Nephron progenitor cell (in vitro differentiated cells): ENCODE measurements around the gene ANXA1.

Experiments used
- DNase-seq: peaks from one replicate; pipeline ENCODE4 v3.0.0; 2021
- H3K27ac Mint-ChIP-seq: 2 replicates; pipeline ENCODE4 v1.8.0; 2021; ENCODE audit warnings: mild to moderate bottlenecking, moderate library complexity, mixed read lengths
- H3K27me3 Mint-ChIP-seq: 2 replicates; pipeline ENCODE4 v1.8.0; 2021; ENCODE audit warnings: mild to moderate bottlenecking, low read depth, mixed read lengths; ENCODE audit not compliant: poor library complexity
- H3K36me3 Mint-ChIP-seq: 2 replicates; pipeline ENCODE4 v1.8.0; 2021; ENCODE audit warnings: low read depth, mixed read lengths
- H3K4me1 Mint-ChIP-seq: 2 replicates; pipeline ENCODE4 v1.8.0; 2021; ENCODE audit warnings: mixed read lengths
- H3K4me3 Mint-ChIP-seq: 2 replicates; pipeline ENCODE4 v1.8.0; 2021; ENCODE audit warnings: mild to moderate bottlenecking, moderate library complexity, mixed read lengths
- H3K9me3 Mint-ChIP-seq: 2 replicates; pipeline ENCODE4 v1.8.0; 2021; ENCODE audit warnings: mild to moderate bottlenecking, moderate library complexity, mixed read lengths
- TF ChIP-seq, protein P1 (sequence below): fragments of 200-600 bp; sonication (generic); IDR thresholded peaks from 2 replicates; pipeline ENCODE4 v1.5.0; 2021; ENCODE audit warnings: antibody characterized with exemption

Gene ANXA1

GRCh38 chr9:73133921-73134407 lies 17.7 kb upstream of the ANXA1 start:
- H3K27me3 Mint-ChIP-seq = no peaks in the 10 kb centered on the region
- no peaks in the 10 kb centered on the region for H3K36me3 Mint-ChIP-seq
- no peak for DNase-seq
- no peaks in the 10 kb centered on the region for H3K9me3 Mint-ChIP-seq
- no peak overlapping the region for H3K27ac Mint-ChIP-seq
- no peak overlapping the region for H3K4me3 Mint-ChIP-seq
- TF ChIP-seq, protein P1, sequence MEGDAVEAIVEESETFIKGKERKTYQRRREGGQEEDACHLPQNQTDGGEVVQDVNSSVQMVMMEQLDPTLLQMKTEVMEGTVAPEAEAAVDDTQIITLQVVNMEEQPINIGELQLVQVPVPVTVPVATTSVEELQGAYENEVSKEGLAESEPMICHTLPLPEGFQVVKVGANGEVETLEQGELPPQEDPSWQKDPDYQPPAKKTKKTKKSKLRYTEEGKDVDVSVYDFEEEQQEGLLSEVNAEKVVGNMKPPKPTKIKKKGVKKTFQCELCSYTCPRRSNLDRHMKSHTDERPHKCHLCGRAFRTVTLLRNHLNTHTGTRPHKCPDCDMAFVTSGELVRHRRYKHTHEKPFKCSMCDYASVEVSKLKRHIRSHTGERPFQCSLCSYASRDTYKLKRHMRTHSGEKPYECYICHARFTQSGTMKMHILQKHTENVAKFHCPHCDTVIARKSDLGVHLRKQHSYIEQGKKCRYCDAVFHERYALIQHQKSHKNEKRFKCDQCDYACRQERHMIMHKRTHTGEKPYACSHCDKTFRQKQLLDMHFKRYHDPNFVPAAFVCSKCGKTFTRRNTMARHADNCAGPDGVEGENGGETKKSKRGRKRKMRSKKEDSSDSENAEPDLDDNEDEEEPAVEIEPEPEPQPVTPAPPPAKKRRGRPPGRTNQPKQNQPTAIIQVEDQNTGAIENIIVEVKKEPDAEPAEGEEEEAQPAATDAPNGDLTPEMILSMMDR = no peak
- H3K4me1 Mint-ChIP-seq = peaks cover 19% of the 10 kb centered on the region

DNA sequence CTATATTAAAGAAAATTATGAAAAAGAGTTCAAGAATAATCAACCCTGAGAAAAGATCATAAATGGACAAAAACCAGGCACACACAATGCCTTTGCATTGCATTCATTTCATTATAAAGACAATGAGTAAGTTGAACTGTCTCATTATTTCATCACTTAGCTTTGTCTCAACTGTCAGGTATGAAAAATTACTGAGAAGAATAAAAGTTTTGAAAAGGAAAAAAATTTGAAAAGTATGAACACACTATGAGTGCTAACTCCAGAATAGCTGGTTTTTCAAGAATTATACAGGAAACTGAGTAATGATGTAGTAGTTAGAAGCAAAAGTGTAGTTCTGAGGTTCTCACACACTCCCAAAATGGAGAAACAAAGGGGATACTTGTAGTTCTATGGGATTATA lies 16.3 kb upstream of the ANXA1 start:
- H3K4me1 Mint-ChIP-seq = peaks cover 19% of the 10 kb centered on the region
- no peak overlapping the region for H3K27ac Mint-ChIP-seq
- H3K9me3 Mint-ChIP-seq = no peaks in the 10 kb centered on the region
- no peak for DNase-seq
- no peaks in the 10 kb centered on the region for H3K27me3 Mint-ChIP-seq
- TF ChIP-seq, protein P1 = no peak
- no peaks in the 10 kb centered on the region for H3K36me3 Mint-ChIP-seq
- H3K4me3 Mint-ChIP-seq = no peak overlapping the region

DNA sequence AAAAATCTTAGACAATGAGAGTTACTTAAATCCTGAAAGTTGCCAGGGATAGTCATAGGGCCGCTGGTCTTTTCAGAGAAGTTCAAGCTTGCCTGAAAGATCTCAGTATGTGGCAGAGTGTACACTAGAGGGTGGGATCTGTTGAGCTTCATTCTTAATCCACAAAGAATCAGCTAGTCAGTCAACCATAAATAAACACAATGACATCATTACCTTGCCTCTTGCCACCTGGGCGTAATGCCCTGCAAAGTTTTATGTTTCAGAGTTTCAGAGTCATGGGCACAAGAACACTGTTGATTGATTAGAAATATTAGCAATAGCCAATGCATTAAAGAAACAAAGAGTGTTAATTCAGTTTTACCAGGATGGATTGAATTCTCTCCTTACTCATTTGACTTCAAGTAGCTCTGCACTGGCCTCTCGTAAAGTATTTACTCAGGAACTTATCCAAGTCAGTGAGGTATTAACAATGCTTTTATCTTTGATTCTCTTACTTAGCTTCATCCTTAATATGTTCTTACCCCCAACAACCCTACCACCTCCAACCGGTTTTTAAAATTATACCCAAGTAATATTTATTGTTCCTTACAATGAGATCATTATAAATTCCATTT lies 14.3 kb upstream of the ANXA1 start:
- Mint-ChIP-seq H3K4me3 (no peak overlapping the region), H3K27me3 (peaks cover 4% of the 10 kb centered on the region), H3K4me1 (peaks cover 11% of the 10 kb centered on the region), H3K9me3 (no peaks in the 10 kb centered on the region), H3K36me3 (no peaks in the 10 kb centered on the region), H3K27ac (no peak overlapping the region)
- DNase-seq = no peak
- TF ChIP-seq, protein P1 = no peak

DNA sequence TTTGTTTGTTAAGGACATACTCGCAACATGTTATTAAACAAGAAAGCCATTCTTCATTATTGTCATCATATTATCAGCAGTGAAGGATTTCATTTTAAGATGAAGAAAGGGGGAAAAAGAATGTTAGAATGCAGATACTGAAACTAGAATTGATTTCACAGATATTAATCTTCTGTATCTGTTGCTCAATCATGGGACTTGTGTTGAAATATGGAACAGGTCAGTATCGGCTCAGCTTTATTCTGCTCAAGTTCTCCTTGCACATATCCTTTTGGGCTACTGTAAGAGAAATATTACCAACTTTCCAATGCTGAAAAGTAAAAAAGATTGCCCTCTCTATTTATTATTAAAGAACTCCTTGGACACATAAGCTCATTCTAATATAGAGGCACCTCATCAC lies 13.8 kb upstream of the ANXA1 start:
- no peaks in the 10 kb centered on the region for H3K36me3 Mint-ChIP-seq
- peaks cover 4% of the 10 kb centered on the region for H3K27me3 Mint-ChIP-seq
- no peak overlapping the region for H3K4me3 Mint-ChIP-seq
- TF ChIP-seq, protein P1 = no peak
- H3K27ac Mint-ChIP-seq = no peak overlapping the region
- no peaks in the 10 kb centered on the region for H3K9me3 Mint-ChIP-seq
- DNase-seq = no peak
- peaks cover 6% of the 10 kb centered on the region for H3K4me1 Mint-ChIP-seq

- Mint-ChIP-seq H3K9me3 (no peaks in the 10 kb centered on the region), H3K27ac (no peak overlapping the region), H3K27me3 (peaks cover 4% of the 10 kb centered on the region), H3K4me1 (peaks cover 3% of the 10 kb centered on the region), H3K4me3 (no peak overlapping the region), H3K36me3 (no peaks in the 10 kb centered on the region)
- no peak for DNase-seq
- TF ChIP-seq, protein P1 = no peak
Observed at GRCh38 chr9:73138516-73138915, 13.1 kb upstream of the ANXA1 start.

DNA sequence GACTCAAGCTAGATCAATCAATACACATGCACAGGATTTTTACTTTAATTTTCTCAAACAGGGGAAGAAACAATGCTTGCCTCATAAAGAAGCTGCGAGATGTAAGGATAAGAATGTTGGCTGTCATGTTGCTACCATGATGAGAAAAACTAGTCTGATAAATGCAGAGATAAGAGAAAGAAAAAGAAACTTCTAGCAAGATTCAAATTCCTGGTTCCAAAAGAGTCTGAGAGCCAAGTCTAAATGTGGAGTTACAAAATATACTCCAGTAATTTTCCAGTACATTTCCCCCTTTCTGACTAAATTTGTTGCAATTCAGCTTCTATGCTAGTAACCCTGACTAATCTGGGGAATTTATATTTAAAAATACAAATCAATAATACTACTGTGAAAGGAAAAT lies 10.4 kb upstream of the ANXA1 start:
- peaks cover 6% of the 10 kb centered on the region for H3K4me1 Mint-ChIP-seq

More for the DNA sequence above, 10.4 kb upstream of the ANXA1 start:
- TF ChIP-seq, protein P1 = no peak
- no peak overlapping the region for H3K4me3 Mint-ChIP-seq
- no peak for DNase-seq
- peaks cover 4% of the 10 kb centered on the region for H3K27me3 Mint-ChIP-seq
- no peaks in the 10 kb centered on the region for H3K9me3 Mint-ChIP-seq
- no peak overlapping the region for H3K27ac Mint-ChIP-seq
- no peaks in the 10 kb centered on the region for H3K36me3 Mint-ChIP-seq
